Stomach smooth muscle (tissue), 2 donors: ENCODE data around the gene BACH2.

Experiments
- H3K27ac ChIP-seq: one replicate; pipeline ENCODE4 v1.7.0; 2013; ENCODE audit warnings: mild to moderate bottlenecking, low read length, inconsistent platforms
- H3K27me3 ChIP-seq, 2 donors: one replicate each; pipeline ENCODE4 v1.7.0; 2013; ENCODE audit warnings: low read length in 2 of 2; ENCODE audit not compliant: insufficient read depth in 2 of 2, control insufficient read depth in 1 of 2
- H3K36me3 ChIP-seq, 2 donors: one replicate each; pipeline ENCODE4 v1.7.0; 2013; ENCODE audit warnings: low read length in 2 of 2; ENCODE audit not compliant: control insufficient read depth in 2 of 2, insufficient read depth in 2 of 2
- H3K4me1 ChIP-seq: one replicate; pipeline ENCODE4 v1.7.0; 2013; ENCODE audit warnings: low read length; ENCODE audit not compliant: control insufficient read depth, insufficient read depth
- H3K4me3 ChIP-seq, 2 donors: one replicate each; pipeline ENCODE4 v1.7.0; 2013; ENCODE audit warnings: low read length in 2 of 2
- H3K9ac ChIP-seq, 2 donors: one replicate each; pipeline ENCODE4 v1.7.0; 2013; ENCODE audit warnings: low read length in 2 of 2, mild to moderate bottlenecking in 1 of 2
- H3K9me3 ChIP-seq, 2 donors: one replicate each; pipeline ENCODE4 v1.7.0; 2013; ENCODE audit warnings: low read length in 2 of 2; ENCODE audit not compliant: control insufficient read depth in 2 of 2
- donor health status: healthy.
- donor health status: Pancreatic carcinoma.

BACH2 gene

GRCh38 chr6:90256698-90257485, 39.8 kb downstream of the BACH2 start:
- Histone ChIP-seq H3K27ac (no peak overlapping the region), H3K36me3 (no peaks in the 10 kb centered on the region), H3K4me1 (no peaks in the 10 kb centered on the region), H3K27me3 (peaks cover 0 to 3% of the 10 kb centered on the region in 2 donors), H3K9ac (no peak overlapping the region), H3K9me3 (no peaks in the 10 kb centered on the region), H3K4me3 (no peak overlapping the region)

- no peaks in the 10 kb centered on the region for H3K4me1 ChIP-seq
- no peak overlapping the region for H3K4me3 ChIP-seq
- H3K36me3 ChIP-seq: no peaks in the 10 kb centered on the region
- no peak overlapping the region for H3K9ac ChIP-seq
- no peak overlapping the region for H3K27ac ChIP-seq
- no peaks in the 10 kb centered on the region for H3K9me3 ChIP-seq
- H3K27me3 ChIP-seq: no peaks in the 10 kb centered on the region
Measured at GRCh38 chr6:90253631-90254030, 43.0 kb downstream of the BACH2 start.

- no peak overlapping the region for H3K27ac ChIP-seq
- no peak overlapping the region for H3K9ac ChIP-seq
- no peaks in the 10 kb centered on the region for H3K27me3 ChIP-seq
- no peaks in the 10 kb centered on the region for H3K9me3 ChIP-seq
- H3K36me3 ChIP-seq: no peaks in the 10 kb centered on the region
- H3K4me1 ChIP-seq: no peaks in the 10 kb centered on the region
- no peak overlapping the region for H3K4me3 ChIP-seq
Measured at GRCh38 chr6:90251295-90251992, 45.2 kb downstream of the BACH2 start.

GRCh38 chr6:90250405-90250804, 46.2 kb downstream of the BACH2 start:
- no peaks in the 10 kb centered on the region for H3K4me1 ChIP-seq
- H3K9ac ChIP-seq: no peak overlapping the region
- no peaks in the 10 kb centered on the region for H3K27me3 ChIP-seq
- H3K9me3 ChIP-seq: no peaks in the 10 kb centered on the region
- H3K36me3 ChIP-seq: no peaks in the 10 kb centered on the region
- no peak overlapping the region for H3K27ac ChIP-seq
- H3K4me3 ChIP-seq: no peak overlapping the region

- Histone ChIP-seq H3K9ac (no peak overlapping the region), H3K27ac (no peak overlapping the region), H3K9me3 (no peaks in the 10 kb centered on the region), H3K36me3 (no peaks in the 10 kb centered on the region), H3K27me3 (no peaks in the 10 kb centered on the region), H3K4me3 (no peak overlapping the region), H3K4me1 (no peaks in the 10 kb centered on the region)
Measured at GRCh38 chr6:90249458-90249857, 47.2 kb downstream of the BACH2 start.

- H3K9ac ChIP-seq: no peak overlapping the region
- H3K4me3 ChIP-seq: no peak overlapping the region
- H3K9me3 ChIP-seq: no peaks in the 10 kb centered on the region
- H3K4me1 ChIP-seq: no peaks in the 10 kb centered on the region
- no peak overlapping the region for H3K27ac ChIP-seq
- no peaks in the 10 kb centered on the region for H3K36me3 ChIP-seq
- no peaks in the 10 kb centered on the region for H3K27me3 ChIP-seq
Measured at GRCh38 chr6:90249034-90249433, 47.6 kb downstream of the BACH2 start.

GRCh38 chr6:90247262-90247661, 49.4 kb downstream of the BACH2 start:
- H3K36me3 ChIP-seq: no peaks in the 10 kb centered on the region
- H3K9ac ChIP-seq: no peak overlapping the region
- no peaks in the 10 kb centered on the region for H3K27me3 ChIP-seq
- no peak overlapping the region for H3K4me3 ChIP-seq
- H3K9me3 ChIP-seq: no peaks in the 10 kb centered on the region
- H3K27ac ChIP-seq: no peak overlapping the region
- no peaks in the 10 kb centered on the region for H3K4me1 ChIP-seq

GRCh38 chr6:90241229-90241880, 55.3 kb downstream of the BACH2 start:
- Histone ChIP-seq H3K9ac (no peak overlapping the region), H3K4me3 (no peak overlapping the region), H3K9me3 (no peaks in the 10 kb centered on the region), H3K27ac (no peak overlapping the region), H3K36me3 (no peaks in the 10 kb centered on the region), H3K4me1 (no peaks in the 10 kb centered on the region), H3K27me3 (no peaks in the 10 kb centered on the region)

- H3K36me3 ChIP-seq: no peaks in the 10 kb centered on the region
- H3K27ac ChIP-seq: no peak overlapping the region
- H3K4me3 ChIP-seq: no peak overlapping the region
- no peaks in the 10 kb centered on the region for H3K27me3 ChIP-seq
- no peaks in the 10 kb centered on the region for H3K4me1 ChIP-seq
- no peak overlapping the region for H3K9ac ChIP-seq
- H3K9me3 ChIP-seq: no peaks in the 10 kb centered on the region
Measured at GRCh38 chr6:90238496-90239266, 58.0 kb downstream of the BACH2 start.

- H3K36me3 ChIP-seq: no peaks in the 10 kb centered on the region
- H3K4me3 ChIP-seq: no peak overlapping the region
- H3K27ac ChIP-seq: no peak overlapping the region
- no peak overlapping the region for H3K9ac ChIP-seq
- no peaks in the 10 kb centered on the region for H3K27me3 ChIP-seq
- H3K9me3 ChIP-seq: no peaks in the 10 kb centered on the region
- H3K4me1 ChIP-seq: no peaks in the 10 kb centered on the region
Measured at GRCh38 chr6:90237350-90237990, 59.2 kb downstream of the BACH2 start.
